HepG2 (cell line): Measurements from ENCODE around the gene SLX4. TPM values are rescaled to one million over a fixed set of nuclear protein-coding genes. Genes with fewer than 3 reads are reported as not detected.

ENCODE experiments used
- ATAC-seq: fragments of 200-7000 bp; cut with Tn5 transposase; 3 replicates; pipeline ENCODE4 v1.9.1; 2020; ENCODE audit warnings: mild to moderate bottlenecking, moderate library complexity
- BruUV-seq: library from RNA; stranded (reverse); fragments of 400-500 nt; replicated peaks from 2 replicates; lab custom pipeline; 2021; lab: Mats Ljungman, UMichigan
- CTCF ChIA-PET: fragments of 300-600 bp; formaldehyde crosslinking; extraction: SDS; loops from one replicate; lab custom pipeline; 2021; ENCODE audit warnings: low total read pairs, inconsistent platforms, low intra/inter-chr PET ratio; lab: Yijun Ruan, JAX
- POLR2A ChIA-PET: fragments of 350-600 bp; sonication (Branson Sonifier 250); formaldehyde crosslinking; loops from one replicate; lab custom pipeline; 2020; ENCODE audit warnings: antibody characterized with exemption, inconsistent platforms; lab: Yijun Ruan, JAX
- DNase-seq: peaks from one replicate; pipeline ENCODE4 v3.0.0-alpha.2; 2015; ENCODE audit warnings: low spot score
- FAIRE-seq: peaks from 3 replicates; lab custom pipeline; 2011; peaks lifted over from hg19 to GRCh38; lab: Jason Lieb, UNC
- H2AFZ ChIP-seq: one replicate; pipeline ENCODE4 v1.6.1; 2011; ENCODE audit warnings: low read length, inconsistent platforms
- H3K27ac ChIP-seq: fragments of 300-600 bp; 3 replicates; pipeline ENCODE4 v1.8.0; 2011; ENCODE audit warnings: mixed run types, mild to moderate bottlenecking, mixed read lengths, low read length, inconsistent platforms; ENCODE audit not compliant: insufficient read depth; ENCODE audit errors: extremely low read length
- H3K27me3 ChIP-seq, 2 experiments: fragments of 200-600 bp in 1 of 2; 2 replicates in 1 of 2; 3 replicates in 1 of 2; pipeline versions ENCODE4 v1.6.0 to v1.8.0; 2011; ENCODE audit warnings: low read length in 2 of 2, mild to moderate bottlenecking in 2 of 2, moderate library complexity in 2 of 2, inconsistent platforms in 1 of 2; ENCODE audit not compliant: insufficient read depth in 2 of 2, control insufficient read depth in 1 of 2
- H3K36me3 ChIP-seq, 2 experiments: fragments of 200-600 bp in 1 of 2; replicated peaks in 1 of 2; 2 replicates in 1 of 2; 3 replicates in 1 of 2; pipeline versions ENCODE4 v1.5.1 to v1.8.0; 2011; ENCODE audit warnings: low read length in 2 of 2, inconsistent platforms in 1 of 2; ENCODE audit not compliant: insufficient read depth in 2 of 2, control insufficient read depth in 1 of 2
- H3K4me1 ChIP-seq: 2 replicates; pipeline ENCODE4 v1.5.1; 2012; ENCODE audit warnings: low read length, inconsistent platforms; ENCODE audit not compliant: insufficient read depth
- H3K4me2 ChIP-seq: 2 replicates; pipeline ENCODE4 v1.6.0; 2011; ENCODE audit warnings: low read depth, low read length, inconsistent platforms
- H3K4me3 ChIP-seq, 3 experiments: fragments of 200-600 bp in 1 of 3; sonication (generic), shearing (Covaris generic) in 1 of 3; replicated peaks in 1 of 3; 2 replicates each; pipeline ENCODE4 v1.5.1; 2011 to 2016; ENCODE audit warnings: low read length in 3 of 3, inconsistent platforms in 2 of 3, low read depth in 2 of 3, mild to moderate bottlenecking in 2 of 3, control low read depth in 1 of 3, mixed read lengths in 1 of 3; ENCODE audit not compliant: insufficient read depth in 1 of 3
- H3K79me2 ChIP-seq: one replicate; pipeline ENCODE4 v1.6.1; 2011; ENCODE audit warnings: low read length, inconsistent platforms; ENCODE audit not compliant: insufficient read depth
- H3K9ac ChIP-seq: 2 replicates; pipeline ENCODE4 v1.6.0; 2011; ENCODE audit warnings: mild to moderate bottlenecking, low read depth, low read length, inconsistent platforms; ENCODE audit not compliant: insufficient read depth
- H3K9me3 ChIP-seq: 2 replicates; pipeline ENCODE4 v1.5.1; 2012; ENCODE audit warnings: mild to moderate bottlenecking, low read length
- H4K20me1 ChIP-seq: 2 replicates; pipeline ENCODE4 v1.6.0; 2011; ENCODE audit warnings: inconsistent platforms, mild to moderate bottlenecking, low read length, moderate library complexity; ENCODE audit not compliant: insufficient read depth
- ATF5 ChIP-seq: sonication (generic); formaldehyde crosslinking; IDR thresholded peaks from 2 replicates; pipeline ENCODE4 v1.4.0; 2020; ENCODE audit warnings: mild to moderate bottlenecking, low read depth, missing genetic modification reagents
- FOXC1 ChIP-seq: sonication (generic); formaldehyde crosslinking; IDR thresholded peaks from 2 replicates; pipeline ENCODE4 v1.8.0; 2022; ENCODE audit warnings: mild to moderate bottlenecking, missing genetic modification reagents, borderline replicate concordance
- HDAC1 ChIP-seq: sonication (generic); formaldehyde crosslinking; IDR thresholded peaks from 2 replicates; pipeline ENCODE4 v1.5.1; 2020; ENCODE audit warnings: mild to moderate bottlenecking, missing genetic modification reagents
- HNRNPH1 ChIP-seq: fragments of 200-400 bp; formaldehyde crosslinking; optimal IDR thresholded peaks from 2 replicates; pipeline ENCODE3; 2017; ENCODE audit warnings: mild to moderate bottlenecking, low read depth, low read length
- MED1 ChIP-seq: sonication (generic); formaldehyde crosslinking; IDR thresholded peaks from 2 replicates; pipeline ENCODE4 v1.4.0; 2020; ENCODE audit warnings: missing genetic modification reagents
- MIER3 ChIP-seq: IDR thresholded peaks from 2 replicates; pipeline ENCODE4 v1.6.1; 2016; ENCODE audit warnings: missing compliant biosample characterization, borderline replicate concordance
- RFXAP ChIP-seq: sonication (generic); formaldehyde crosslinking; IDR thresholded peaks from 2 replicates; pipeline ENCODE4 v1.4.0; 2020; ENCODE audit warnings: missing genetic modification reagents, borderline replicate concordance
- ZKSCAN8 ChIP-seq: IDR thresholded peaks from 2 replicates; pipeline ENCODE4 v1.6.1; 2016; ENCODE audit warnings: borderline replicate concordance, missing genetic modification reagents, missing compliant biosample characterization
- ZNF18 ChIP-seq: sonication (generic); formaldehyde crosslinking; IDR thresholded peaks from 2 replicates; pipeline ENCODE4 v1.8.0; 2022; ENCODE audit warnings: mild to moderate bottlenecking, missing genetic modification reagents; ENCODE audit not compliant: insufficient replicate concordance
- ZNF3 ChIP-seq: IDR thresholded peaks from 2 replicates; pipeline ENCODE4 v1.7.0; 2017; ENCODE audit warnings: inconsistent platforms
- ZNF33B ChIP-seq: sonication (generic); formaldehyde crosslinking; IDR thresholded peaks from 2 replicates; pipeline ENCODE4 v1.5.1; 2020; ENCODE audit warnings: mild to moderate bottlenecking, missing genetic modification reagents
- ZNF674 ChIP-seq: sonication (generic); formaldehyde crosslinking; IDR thresholded peaks from 2 replicates; pipeline ENCODE4 v1.5.0; 2020; ENCODE audit warnings: low read depth, mild to moderate bottlenecking, missing genetic modification reagents
- WGBS: methylation state at CpG from one replicate; pipeline ENCODE4 v1.1.6; 2017; ENCODE audit warnings: low lambda C conversion rate; 5-methylcytosine and 5-hydroxymethylcytosine counted together
- in situ Hi-C: cut with HindIII; loops from 2 replicates; pipeline ENCODE4 v1.10.0; 2017; ENCODE audit warnings: low pct_unique_long_range_greater_than_20kb; ENCODE audit not compliant: extremely low pct_ligation_motif_present
- intact Hi-C: fragments of 100-400 bp; cut with micrococcal nuclease; formaldehyde crosslinking; loops from one replicate; pipeline ENCODE4 v1.10.0; 2022; ENCODE audit not compliant: unreplicated experiment
- polyA plus RNA-seq, 8 experiments: library from polyadenylated mRNA; depleted of rRNA in 3 of 8; stranded (reverse) in 7 of 8; unstranded in 1 of 8; fragments of >200 nt; fragmentation: Illumina TruSeq in 4 of 8; extraction: Trizol in 4 of 8; gene quantifications; 2 replicates each; pipeline versions ENCODE4 v1.2.1 to v1.2.3, GENCODE V29; 2011 to 2016; ENCODE audit warnings: low read depth in 4 of 8, missing spikeins in 1 of 8, mixed read lengths in 1 of 8; ENCODE audit not compliant: insufficient read depth in 1 of 8
- total RNA-seq, 5 experiments: library from RNA; depleted of rRNA; stranded (reverse); fragments of >200 nt; fragmentation: Illumina TruSeq; extraction: Trizol; gene quantifications; 2 replicates each; pipeline ENCODE4 v1.2.3, GENCODE V29; 2016; ENCODE audit warnings: low read depth in 1 of 5

Gene SLX4
- total and polyA plus RNA-seq, 2 of the 13 experiments (the other 11 are each of a cell fraction or from before 2014, with no cell fraction given): 1.1 to 3.6 TPM

GRCh38 chr16:3536851-3537250 lies 74.6 kb downstream of the SLX4 start (continued):
- no peak for TF ChIP-seq ZNF674 (CRISPR knock-in tag)
- no peak for TF ChIP-seq ZNF33B (CRISPR knock-in tag)
- no peak for TF ChIP-seq HNRNPH1
- TF ChIP-seq FOXC1: no peak
- no peak for TF ChIP-seq ZNF3
- TF ChIP-seq ZKSCAN8 (CRISPR knock-in tag): no peak
- no peak for TF ChIP-seq MED1 (CRISPR knock-in tag)
- no peak for TF ChIP-seq ZNF18
- TF ChIP-seq ATF5 (CRISPR knock-in tag): no peak
- no peak for TF ChIP-seq RFXAP (CRISPR knock-in tag)

GRCh38 chr16:3536271-3536731 lies 75.1 kb downstream of the SLX4 start:
- Histone ChIP-seq H4K20me1 (no peaks in the 10 kb centered on the region), H3K9me3 (no peaks in the 10 kb centered on the region), H2AFZ (no peak overlapping the region), H3K79me2 (no peaks in the 10 kb centered on the region), H3K9ac (no peak overlapping the region), H3K27me3 (no peaks in the 10 kb centered on the region), H3K36me3 (peaks cover 4 to 32% of the 10 kb centered on the region in 2 experiments), H3K4me3 (no peak overlapping the region), H3K4me1 (no peaks in the 10 kb centered on the region), H3K4me2 (no peak overlapping the region), H3K27ac (no peak overlapping the region)
- no TSS peak for BruUV-seq
- in situ Hi-C loops: no loop called here
- FAIRE-seq: no peak
- TF ChIP-seq MIER3 (CRISPR knock-in tag) (no peak), HDAC1 (CRISPR knock-in tag) (no peak)
- no peak for ATAC-seq
- CTCF ChIA-PET: no interaction called here
- POLR2A ChIA-PET: no interaction called here
- 94% methylated on average over 3 of the region's 3 CpGs for WGBS
- DNase-seq: no peak
- intact Hi-C loops: no loop called here
